K562 (cell line): ENCODE measurements around the gene HOXB5. TPM values are rescaled to one million over a fixed set of nuclear protein-coding genes. Genes with fewer than 3 reads are reported as not detected.

Source experiments
- ERF ChIP-seq: fragments of 450-650 bp; formaldehyde crosslinking; IDR thresholded peaks from 2 replicates; pipeline ENCODE4 v1.4.0; 2020; ENCODE audit warnings: mild to moderate bottlenecking, mixed read lengths
- GATAD2A ChIP-seq: fragments of 450-650 bp; IDR thresholded peaks from 2 replicates; pipeline ENCODE4 v1.6.1; 2017
- GTF2B ChIP-seq: IDR thresholded peaks from 2 replicates; pipeline ENCODE4 v1.6.1; 2011; ENCODE audit not compliant: insufficient read length; ENCODE audit errors: extremely low read depth
- ID3 ChIP-seq, 2 experiments: fragments of 250-450 bp in 1 of 2; fragments of 450-650 bp in 1 of 2; sonication (Bioruptor Pico) in 1 of 2; IDR thresholded peaks; 2 replicates each; pipeline versions ENCODE4 v1.6.1 to v1.8.0; 2016 to 2021; ENCODE audit warnings: mild to moderate bottlenecking in 2 of 2, moderate library complexity in 2 of 2, missing compliant biosample characterization in 1 of 2, missing genetic modification characterization in 1 of 2
- NR4A1 ChIP-seq, 2 experiments: fragments of 250-450 bp in 1 of 2; fragments of 450-650 bp in 1 of 2; sonication (Bioruptor Pico) in 1 of 2; IDR thresholded peaks; 2 replicates each; pipeline versions ENCODE4 v1.4.0 to v1.6.1; 2016 to 2020; ENCODE audit warnings: mild to moderate bottlenecking in 2 of 2, missing compliant biosample characterization in 1 of 2, missing genetic modification characterization in 1 of 2, moderate library complexity in 1 of 2
- OTX1 ChIP-seq: fragments of 450-650 bp; formaldehyde crosslinking; IDR thresholded peaks from 2 replicates; pipeline ENCODE4 v1.4.0; 2022; ENCODE audit warnings: mild to moderate bottlenecking
- PCBP1 ChIP-seq: fragments of 200-400 bp; formaldehyde crosslinking; IDR thresholded peaks from 2 replicates; pipeline ENCODE4 v1.6.1; 2018; ENCODE audit warnings: mild to moderate bottlenecking, low read depth, low read length; ENCODE audit not compliant: poor library complexity, severe bottlenecking
- PCBP2 ChIP-seq: fragments of 200-400 bp; formaldehyde crosslinking; IDR thresholded peaks from 2 replicates; pipeline ENCODE4 v1.6.1; 2018; ENCODE audit warnings: low read length, low read depth, mild to moderate bottlenecking, moderate library complexity; ENCODE audit not compliant: poor library complexity, severe bottlenecking
- RNF2 ChIP-seq: sonication (generic); IDR thresholded peaks from 2 replicates; pipeline ENCODE4 v1.6.1; 2016
- RUNX1 ChIP-seq: sonication (generic); IDR thresholded peaks from 2 replicates; pipeline ENCODE4 v1.6.1; 2016; ENCODE audit warnings: antibody characterized with exemption, low read depth
- SETDB1 ChIP-seq: IDR thresholded peaks from one replicate; pipeline ENCODE4 v1.6.1; 2012; ENCODE audit warnings: low read length, control low read depth, inconsistent platforms
- SP2 ChIP-seq: IDR thresholded peaks from 2 replicates; pipeline ENCODE4 v1.6.1; 2011; ENCODE audit warnings: mild to moderate bottlenecking, low read depth, low read length, moderate library complexity; ENCODE audit not compliant: poor library complexity, severe bottlenecking; ENCODE audit errors: extremely low read depth
- TAF1 ChIP-seq: IDR thresholded peaks from 2 replicates; pipeline ENCODE4 v1.6.1; 2011; ENCODE audit warnings: mild to moderate bottlenecking, low read length, moderate library complexity; ENCODE audit not compliant: insufficient read depth, control insufficient read depth, severe bottlenecking; ENCODE audit errors: extremely low read depth
- TAF15 ChIP-seq: fragments of 200-400 bp; formaldehyde crosslinking; IDR thresholded peaks from 2 replicates; pipeline ENCODE4 v1.6.1; 2017; ENCODE audit warnings: mild to moderate bottlenecking, low read depth, low read length, moderate library complexity
- TOE1 ChIP-seq, 2 experiments: fragments of 450-650 bp in 1 of 2; sonication (generic) in 1 of 2; formaldehyde crosslinking in 1 of 2; IDR thresholded peaks; 2 replicates each; pipeline versions ENCODE4 v1.7.1 to v1.8.0; 2016 to 2022; ENCODE audit warnings: borderline replicate concordance in 2 of 2, mild to moderate bottlenecking in 2 of 2, antibody characterized with exemption in 1 of 2, inconsistent platforms in 1 of 2, low read depth in 1 of 2, missing genetic modification reagents in 1 of 2, moderate library complexity in 1 of 2
- ZBTB7A ChIP-seq: IDR thresholded peaks from 2 replicates; pipeline ENCODE4 v1.6.1; 2011; ENCODE audit warnings: low read depth, mild to moderate bottlenecking, low read length, moderate library complexity, borderline replicate concordance; ENCODE audit not compliant: control insufficient read depth
- ZC3H4 ChIP-seq: sonication (generic); formaldehyde crosslinking; IDR thresholded peaks from 2 replicates; pipeline ENCODE4 v1.9.0; 2021; ENCODE audit warnings: missing genetic modification reagents, borderline replicate concordance
- polyA plus RNA-seq, 8 experiments: library from polyadenylated mRNA; depleted of rRNA in 4 of 8; stranded (reverse) in 5 of 8; unstranded in 3 of 8; fragments of >200 nt; fragmentation: Nextera tagmentation in 2 of 8; fragmentation: Illumina TruSeq in 1 of 8; extraction: Ambion mirVana in 2 of 8; extraction: Trizol in 1 of 8; gene quantifications; 2 replicates each; pipeline versions ENCODE4 v1.2.1 to v1.2.3, GENCODE V29; 2011 to 2014; ENCODE audit warnings: inconsistent platforms in 1 of 8, missing spikeins in 1 of 8
- total RNA-seq, 7 experiments: library from RNA; depleted of rRNA in 6 of 7; stranded (reverse); fragments of >200 nt in 6 of 7; fragmentation: Illumina TruSeq in 2 of 7; extraction: Trizol in 2 of 7; gene quantifications; 2 replicates each; pipeline versions ENCODE4 v1.2.1 to v1.2.3, GENCODE V29; 2011 to 2021; ENCODE audit warnings: low replicate concordance in 1 of 7
- TF ChIP-seq, protein P1 (sequence below): fragments of 450-650 bp; IDR thresholded peaks from 2 replicates; pipeline ENCODE4 v1.6.1; 2016; ENCODE audit warnings: mild to moderate bottlenecking
- TF ChIP-seq, protein P2 (sequence below): fragments of 450-650 bp; IDR thresholded peaks from 2 replicates; pipeline ENCODE4 v1.6.1; 2017; ENCODE audit warnings: mild to moderate bottlenecking, moderate library complexity
- TF ChIP-seq, protein P3 (sequence below): fragments of 450-650 bp; formaldehyde crosslinking; IDR thresholded peaks from 2 replicates; pipeline ENCODE4 v1.4.0; 2020; ENCODE audit warnings: mild to moderate bottlenecking

HOXB5 gene
- total and polyA plus RNA-seq, 9 of the 15 experiments (the other 6 are each of a cell fraction or from before 2014, with no cell fraction given) = 0.24 to 2.7 (median 0.65) TPM

DNA sequence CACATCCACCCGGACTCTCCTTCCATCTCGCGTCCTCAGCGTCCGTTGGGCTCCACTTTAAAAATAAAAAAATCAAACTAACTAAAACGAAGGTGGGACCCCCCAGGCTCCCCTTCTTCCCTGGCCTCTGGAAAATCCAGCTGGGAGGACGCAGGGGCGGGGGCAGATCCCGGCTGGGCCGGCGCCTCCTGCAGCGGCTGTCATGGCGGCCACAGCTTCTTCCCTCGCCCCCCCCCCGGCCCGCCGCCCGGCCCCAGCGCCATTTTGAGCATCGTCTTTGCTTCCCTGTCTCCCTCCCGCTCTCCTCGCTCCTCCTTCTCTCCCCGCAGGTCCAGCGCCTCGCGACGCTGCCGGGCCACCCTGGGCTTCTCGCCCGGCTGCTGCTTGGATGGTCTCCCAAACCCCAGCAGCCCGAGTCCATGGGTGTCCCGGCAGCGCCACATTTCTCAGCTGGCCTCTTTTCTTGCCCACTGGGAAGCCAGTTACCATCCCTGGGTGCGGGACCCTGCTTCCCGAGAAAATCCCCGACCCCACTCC is 51.9 kb downstream of the HOXB5 start (continued):
- TF ChIP-seq GTF2B (no peak), RUNX1 (no peak), PCBP1 (peak; percentile 32), ZBTB7A (no peak; the same call in 1 of the 2 replicates), OTX1 (CRISPR knock-in tag) (peak; percentile 20; the same call in 1 of the 2 replicates), SP2 (no peak), NR4A1 (CRISPR knock-in tag; IDR thresholded peaks at IDR 0.05) (no peak), NR4A1 (tag; IDR thresholded peaks at IDR 0.05) (no peak), ZC3H4 (CRISPR knock-in tag) (no peak), GATAD2A (no peak), RNF2 (no peak), PCBP2 (no peak), TAF1 (peak; percentile 85), TAF15 (no peak), ERF (CRISPR knock-in tag) (no peak; the same call in 1 of the 2 replicates), TOE1 (IDR thresholded peaks at IDR 0.05; ENCODE audit: borderline replicate concordance) (no peak), TOE1 (CRISPR knock-in tag; IDR thresholded peaks at IDR 0.05; ENCODE audit: borderline replicate concordance, low read depth) (no peak), SETDB1 (no peak), ID3 (CRISPR knock-in tag; IDR thresholded peaks at IDR 0.05) (no peak), ID3 (tag; IDR thresholded peaks at IDR 0.05) (no peak)
- TF ChIP-seq, protein P1, sequence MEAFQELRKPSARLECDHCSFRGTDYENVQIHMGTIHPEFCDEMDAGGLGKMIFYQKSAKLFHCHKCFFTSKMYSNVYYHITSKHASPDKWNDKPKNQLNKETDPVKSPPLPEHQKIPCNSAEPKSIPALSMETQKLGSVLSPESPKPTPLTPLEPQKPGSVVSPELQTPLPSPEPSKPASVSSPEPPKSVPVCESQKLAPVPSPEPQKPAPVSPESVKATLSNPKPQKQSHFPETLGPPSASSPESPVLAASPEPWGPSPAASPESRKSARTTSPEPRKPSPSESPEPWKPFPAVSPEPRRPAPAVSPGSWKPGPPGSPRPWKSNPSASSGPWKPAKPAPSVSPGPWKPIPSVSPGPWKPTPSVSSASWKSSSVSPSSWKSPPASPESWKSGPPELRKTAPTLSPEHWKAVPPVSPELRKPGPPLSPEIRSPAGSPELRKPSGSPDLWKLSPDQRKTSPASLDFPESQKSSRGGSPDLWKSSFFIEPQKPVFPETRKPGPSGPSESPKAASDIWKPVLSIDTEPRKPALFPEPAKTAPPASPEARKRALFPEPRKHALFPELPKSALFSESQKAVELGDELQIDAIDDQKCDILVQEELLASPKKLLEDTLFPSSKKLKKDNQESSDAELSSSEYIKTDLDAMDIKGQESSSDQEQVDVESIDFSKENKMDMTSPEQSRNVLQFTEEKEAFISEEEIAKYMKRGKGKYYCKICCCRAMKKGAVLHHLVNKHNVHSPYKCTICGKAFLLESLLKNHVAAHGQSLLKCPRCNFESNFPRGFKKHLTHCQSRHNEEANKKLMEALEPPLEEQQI = no peak
- TF ChIP-seq, protein P2, sequence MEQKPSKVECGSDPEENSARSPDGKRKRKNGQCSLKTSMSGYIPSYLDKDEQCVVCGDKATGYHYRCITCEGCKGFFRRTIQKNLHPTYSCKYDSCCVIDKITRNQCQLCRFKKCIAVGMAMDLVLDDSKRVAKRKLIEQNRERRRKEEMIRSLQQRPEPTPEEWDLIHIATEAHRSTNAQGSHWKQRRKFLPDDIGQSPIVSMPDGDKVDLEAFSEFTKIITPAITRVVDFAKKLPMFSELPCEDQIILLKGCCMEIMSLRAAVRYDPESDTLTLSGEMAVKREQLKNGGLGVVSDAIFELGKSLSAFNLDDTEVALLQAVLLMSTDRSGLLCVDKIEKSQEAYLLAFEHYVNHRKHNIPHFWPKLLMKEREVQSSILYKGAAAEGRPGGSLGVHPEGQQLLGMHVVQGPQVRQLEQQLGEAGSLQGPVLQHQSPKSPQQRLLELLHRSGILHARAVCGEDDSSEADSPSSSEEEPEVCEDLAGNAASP = no peak
- TF ChIP-seq, protein P3, sequence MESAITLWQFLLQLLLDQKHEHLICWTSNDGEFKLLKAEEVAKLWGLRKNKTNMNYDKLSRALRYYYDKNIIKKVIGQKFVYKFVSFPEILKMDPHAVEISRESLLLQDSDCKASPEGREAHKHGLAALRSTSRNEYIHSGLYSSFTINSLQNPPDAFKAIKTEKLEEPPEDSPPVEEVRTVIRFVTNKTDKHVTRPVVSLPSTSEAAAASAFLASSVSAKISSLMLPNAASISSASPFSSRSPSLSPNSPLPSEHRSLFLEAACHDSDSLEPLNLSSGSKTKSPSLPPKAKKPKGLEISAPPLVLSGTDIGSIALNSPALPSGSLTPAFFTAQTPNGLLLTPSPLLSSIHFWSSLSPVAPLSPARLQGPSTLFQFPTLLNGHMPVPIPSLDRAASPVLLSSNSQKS = no peak
